ENCODE data around the gene USH2A.

DNA sequence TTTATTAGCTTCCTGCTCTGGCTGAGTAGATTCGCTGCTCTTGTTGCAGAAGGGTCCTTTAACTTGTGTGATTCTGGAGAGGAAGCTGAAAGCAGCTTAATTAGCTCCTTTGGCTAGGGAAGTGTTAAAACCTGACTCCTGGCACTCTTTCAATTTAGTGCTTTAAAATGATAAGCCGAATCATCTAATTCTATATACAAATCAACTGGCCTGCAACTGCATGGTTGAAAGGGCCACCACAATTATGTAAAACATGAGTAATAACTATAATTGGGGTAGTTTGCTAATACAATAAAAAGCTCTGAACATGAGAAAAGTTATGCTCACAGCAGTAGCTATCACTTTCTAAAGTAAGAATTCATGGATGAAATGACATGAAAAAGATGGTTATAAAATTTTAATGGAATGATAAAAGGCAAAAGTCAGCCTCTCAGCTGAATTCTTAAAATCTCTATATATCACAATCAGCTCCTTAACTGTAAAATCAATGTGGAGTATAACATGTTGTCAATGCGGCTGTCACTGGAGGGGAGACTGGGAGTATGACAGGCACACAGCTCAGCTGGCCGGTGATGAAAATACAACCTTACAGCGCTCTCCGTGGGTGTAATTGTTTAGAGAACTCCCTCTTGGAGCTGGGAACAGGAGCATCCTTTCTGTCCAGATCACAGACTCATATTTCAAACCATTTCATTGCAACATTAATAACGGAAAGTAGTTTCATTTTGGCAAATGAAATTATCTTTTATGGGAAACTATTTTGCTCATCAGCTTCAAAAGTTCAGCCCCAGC lies 531.8 kb downstream of the USH2A start:
- TF ChIP-seq, protein P1, sequence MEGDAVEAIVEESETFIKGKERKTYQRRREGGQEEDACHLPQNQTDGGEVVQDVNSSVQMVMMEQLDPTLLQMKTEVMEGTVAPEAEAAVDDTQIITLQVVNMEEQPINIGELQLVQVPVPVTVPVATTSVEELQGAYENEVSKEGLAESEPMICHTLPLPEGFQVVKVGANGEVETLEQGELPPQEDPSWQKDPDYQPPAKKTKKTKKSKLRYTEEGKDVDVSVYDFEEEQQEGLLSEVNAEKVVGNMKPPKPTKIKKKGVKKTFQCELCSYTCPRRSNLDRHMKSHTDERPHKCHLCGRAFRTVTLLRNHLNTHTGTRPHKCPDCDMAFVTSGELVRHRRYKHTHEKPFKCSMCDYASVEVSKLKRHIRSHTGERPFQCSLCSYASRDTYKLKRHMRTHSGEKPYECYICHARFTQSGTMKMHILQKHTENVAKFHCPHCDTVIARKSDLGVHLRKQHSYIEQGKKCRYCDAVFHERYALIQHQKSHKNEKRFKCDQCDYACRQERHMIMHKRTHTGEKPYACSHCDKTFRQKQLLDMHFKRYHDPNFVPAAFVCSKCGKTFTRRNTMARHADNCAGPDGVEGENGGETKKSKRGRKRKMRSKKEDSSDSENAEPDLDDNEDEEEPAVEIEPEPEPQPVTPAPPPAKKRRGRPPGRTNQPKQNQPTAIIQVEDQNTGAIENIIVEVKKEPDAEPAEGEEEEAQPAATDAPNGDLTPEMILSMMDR (IDR thresholded peaks at IDR 0.05): no peak
- no peak for TF ChIP-seq POLR2A (IDR thresholded peaks at IDR 0.05)
- no peak for TF ChIP-seq EP300 (IDR thresholded peaks at IDR 0.05)

Measured in tibial nerve (tissue), 4 donors.